Liver (tissue), 9 donors: Measurements from ENCODE around the gene UMPS. TPM values are rescaled to one million over a fixed set of nuclear protein-coding genes. Genes with fewer than 3 reads are reported as not detected.

Experiments
- DNase-seq: peaks from one replicate; pipeline ENCODE4 v3.0.0-alpha.2; 2017; ENCODE audit warnings: low spot score
- H3K27ac ChIP-seq, 2 donors: one replicate each; pipeline ENCODE4 v1.7.0; 2013; ENCODE audit warnings: inconsistent platforms in 2 of 2, low read length in 2 of 2, control low read depth in 1 of 2, low read depth in 1 of 2, mild to moderate bottlenecking in 1 of 2
- H3K27me3 ChIP-seq, 4 donors: one replicate each; pipeline versions ENCODE4 v1.6.1 to v1.7.0; 2013; ENCODE audit warnings: low read length in 3 of 4, inconsistent platforms in 1 of 4, mild to moderate bottlenecking in 1 of 4, moderate library complexity in 1 of 4; ENCODE audit not compliant: control insufficient read depth in 4 of 4, insufficient read depth in 4 of 4
- H3K36me3 ChIP-seq, 4 donors: one replicate each; pipeline versions ENCODE4 v1.6.1 to v1.7.0; 2013; ENCODE audit warnings: low read length in 3 of 4, mild to moderate bottlenecking in 3 of 4, low read depth in 1 of 4, moderate library complexity in 1 of 4; ENCODE audit not compliant: control insufficient read depth in 4 of 4, insufficient read depth in 3 of 4
- H3K4me1 ChIP-seq, 4 donors: one replicate each; pipeline versions ENCODE4 v1.6.1 to v1.7.0; 2013; ENCODE audit warnings: low read length in 3 of 4, mild to moderate bottlenecking in 3 of 4, moderate library complexity in 1 of 4; ENCODE audit not compliant: control insufficient read depth in 4 of 4, insufficient read depth in 4 of 4
- H3K4me3 ChIP-seq, 3 donors: one replicate each; pipeline versions ENCODE4 v1.6.1 to v1.7.0; 2013; ENCODE audit warnings: low read length in 3 of 3, control low read depth in 1 of 3, low read depth in 1 of 3, mild to moderate bottlenecking in 1 of 3
- H3K9ac ChIP-seq, 2 donors: one replicate each; pipeline ENCODE4 v1.7.0; 2013; ENCODE audit warnings: low read length in 2 of 2, mild to moderate bottlenecking in 2 of 2, moderate library complexity in 2 of 2, control low read depth in 1 of 2, low read depth in 1 of 2
- H3K9me3 ChIP-seq, 4 donors: one replicate each; pipeline versions ENCODE4 v1.6.1 to v1.7.0; 2013; ENCODE audit warnings: low read length in 3 of 4; ENCODE audit not compliant: control insufficient read depth in 4 of 4
- EGR1 ChIP-seq, 2 donors: IDR thresholded peaks; 2 replicates each; pipeline ENCODE4 v1.6.1; 2016 to 2018; ENCODE audit warnings: antibody characterized with exemption in 2 of 2, low read depth in 2 of 2
- FOXA2 ChIP-seq: IDR thresholded peaks from 2 replicates; pipeline ENCODE4 v1.6.1; 2016; ENCODE audit warnings: antibody characterized with exemption
- GABPA ChIP-seq, 2 donors: IDR thresholded peaks in 1 of 2; conservative IDR thresholded peaks in 1 of 2; 2 replicates each; pipeline ENCODE4 v1.6.1; 2016; ENCODE audit warnings: antibody characterized with exemption in 2 of 2, mild to moderate bottlenecking in 1 of 2, moderate library complexity in 1 of 2
- HNF4A ChIP-seq, 2 donors: conservative IDR thresholded peaks; 2 replicates each; pipeline ENCODE4 v1.6.1; 2016; ENCODE audit warnings: antibody characterized with exemption in 2 of 2, mild to moderate bottlenecking in 2 of 2
- JUND ChIP-seq, 2 donors: IDR thresholded peaks; 2 replicates each; pipeline ENCODE4 v1.6.1; 2016; ENCODE audit warnings: antibody characterized with exemption in 2 of 2
- MAX ChIP-seq: IDR thresholded peaks from 2 replicates; pipeline ENCODE4 v1.6.1; 2016; ENCODE audit warnings: antibody characterized with exemption
- NR2F2 ChIP-seq: IDR thresholded peaks from 2 replicates; pipeline ENCODE4 v1.6.1; 2016; ENCODE audit warnings: antibody characterized with exemption
- RAD21 ChIP-seq, 2 donors: IDR thresholded peaks; 2 replicates each; pipeline ENCODE4 v1.6.1; 2016; ENCODE audit warnings: antibody characterized with exemption in 2 of 2, mild to moderate bottlenecking in 2 of 2
- RXRA ChIP-seq, 2 donors: IDR thresholded peaks; 2 replicates each; pipeline ENCODE4 v1.6.1; 2017 to 2018; ENCODE audit warnings: antibody characterized with exemption in 2 of 2, mild to moderate bottlenecking in 1 of 2
- SP1 ChIP-seq: IDR thresholded peaks from 2 replicates; pipeline ENCODE4 v1.6.1; 2018; ENCODE audit warnings: antibody characterized with exemption, mild to moderate bottlenecking
- ZBTB33 ChIP-seq: IDR thresholded peaks from 2 replicates; pipeline ENCODE4 v1.6.1; 2016; ENCODE audit warnings: antibody characterized with exemption
- WGBS: extraction: QIAGEN DNeasy Blood & Tissue Kit; methylation state at CpG from one replicate; pipeline ENCODE4 v1.1.7; 2013; 5-methylcytosine and 5-hydroxymethylcytosine counted together
- polyA plus RNA-seq, 2 donors: library from polyadenylated mRNA; stranded (reverse) in 1 of 2; unstranded in 1 of 2; fragments of 200-250 nt in 1 of 2; fragments of >200 nt in 1 of 2; fragmentation: Nextera tagmentation in 1 of 2; extraction: Ambion mirVana in 1 of 2; gene quantifications; one replicate each; pipeline versions ENCODE4 v1.2.1 to v1.2.3, GENCODE V29; 2013 to 2015
- total RNA-seq, 2 donors: library from RNA; depleted of rRNA; stranded (reverse); fragments of >200 nt; gene quantifications; one replicate each; pipeline ENCODE4 v1.2.3, GENCODE V29; 2014
- TF ChIP-seq, protein P1 (sequence below): fragments of 150-350 bp; IDR thresholded peaks from 2 replicates; pipeline ENCODE4 v1.5.1; 2017; ENCODE audit warnings: improper control_type of control experiment, low read depth, low read length; ENCODE audit not compliant: missing input control
- donor health status: healthy.
- donor health status: healthy.
- donor health status: healthy.
- donor health status: healthy.
- donor health status: healthy.

Gene UMPS
- total and polyA plus RNA-seq, 4 donors = 21.3 to 39.4 (median 26.0) TPM

GRCh38 chr3:124759666-124760401 lies 29.6 kb downstream of the UMPS start (continued):
- TF ChIP-seq ZBTB33 = no peak
- no peak for TF ChIP-seq RAD21 (IDR thresholded peaks at IDR 0.05)
- TF ChIP-seq SP1 = no peak

GRCh38 chr3:124760601-124761000 lies 30.3 kb downstream of the UMPS start:
- H3K4me1 ChIP-seq = peaks cover 0 to 19% (median 16%) of the 10 kb centered on the region in 4 donors
- peaks cover 3 to 23% (median 15%) of the 10 kb centered on the region in 4 donors for H3K36me3 ChIP-seq
- TF ChIP-seq HNF4A (conservative IDR thresholded peaks at IDR 0.05) (peak in 1 of 2 donors; percentile 16), EGR1 (IDR thresholded peaks at IDR 0.05; ENCODE audit: low read depth in 2 of 2) (no peak), JUND (IDR thresholded peaks at IDR 0.05) (no peak), GABPA (IDR thresholded peaks at IDR 0.05 in 1 of 2, conservative IDR thresholded peaks at IDR 0.05 in 1 of 2) (no peak), FOXA2 (no peak), MAX (no peak), RAD21 (IDR thresholded peaks at IDR 0.05) (no peak), NR2F2 (no peak)
- DNase-seq = no peak
- H3K9me3 ChIP-seq = no peaks in the 10 kb centered on the region
- no peaks in the 10 kb centered on the region for H3K27me3 ChIP-seq
- 43% methylated on average over 2 of the region's 2 CpGs for WGBS
- H3K4me3 ChIP-seq = no peak overlapping the region
- no peak overlapping the region for H3K27ac ChIP-seq
- no peak overlapping the region for H3K9ac ChIP-seq

DNA sequence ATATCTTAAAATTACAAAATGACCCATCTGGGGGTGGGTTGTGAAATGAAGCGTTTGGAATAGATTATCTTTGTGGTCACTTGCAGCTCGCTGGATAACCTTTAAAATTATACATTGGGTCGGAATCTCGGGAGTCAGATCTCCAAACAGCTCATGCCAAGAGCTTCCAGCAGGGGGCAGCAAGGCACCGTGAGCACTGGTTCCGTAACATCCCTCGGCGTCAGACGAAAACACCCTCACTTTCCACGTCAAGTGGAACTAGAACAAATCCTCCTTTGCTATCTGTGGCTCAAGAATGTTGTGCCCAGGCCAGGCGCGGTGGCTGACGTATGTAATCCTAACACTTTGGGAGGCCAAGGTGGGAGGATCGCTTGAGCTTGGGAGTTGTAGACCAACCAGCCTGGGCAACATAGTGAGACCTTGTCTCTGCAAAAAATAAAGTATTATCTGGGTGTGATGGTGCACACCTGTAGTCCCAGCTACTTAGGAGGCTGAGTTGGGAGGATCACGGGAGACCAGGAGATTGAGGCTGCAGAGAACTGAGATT lies 31.1 kb downstream of the UMPS start:
- peaks cover 0 to 19% (median 16%) of the 10 kb centered on the region in 4 donors for H3K4me1 ChIP-seq
- 8% methylated on average over 15 of the region's 15 CpGs for WGBS
- H3K9me3 ChIP-seq = no peaks in the 10 kb centered on the region
- H3K27ac ChIP-seq = peak overlapping the region; percentile 33 to 64
- peak; percentile 98 to 99 for TF ChIP-seq RAD21 (IDR thresholded peaks at IDR 0.05)
- TF ChIP-seq, protein P1, sequence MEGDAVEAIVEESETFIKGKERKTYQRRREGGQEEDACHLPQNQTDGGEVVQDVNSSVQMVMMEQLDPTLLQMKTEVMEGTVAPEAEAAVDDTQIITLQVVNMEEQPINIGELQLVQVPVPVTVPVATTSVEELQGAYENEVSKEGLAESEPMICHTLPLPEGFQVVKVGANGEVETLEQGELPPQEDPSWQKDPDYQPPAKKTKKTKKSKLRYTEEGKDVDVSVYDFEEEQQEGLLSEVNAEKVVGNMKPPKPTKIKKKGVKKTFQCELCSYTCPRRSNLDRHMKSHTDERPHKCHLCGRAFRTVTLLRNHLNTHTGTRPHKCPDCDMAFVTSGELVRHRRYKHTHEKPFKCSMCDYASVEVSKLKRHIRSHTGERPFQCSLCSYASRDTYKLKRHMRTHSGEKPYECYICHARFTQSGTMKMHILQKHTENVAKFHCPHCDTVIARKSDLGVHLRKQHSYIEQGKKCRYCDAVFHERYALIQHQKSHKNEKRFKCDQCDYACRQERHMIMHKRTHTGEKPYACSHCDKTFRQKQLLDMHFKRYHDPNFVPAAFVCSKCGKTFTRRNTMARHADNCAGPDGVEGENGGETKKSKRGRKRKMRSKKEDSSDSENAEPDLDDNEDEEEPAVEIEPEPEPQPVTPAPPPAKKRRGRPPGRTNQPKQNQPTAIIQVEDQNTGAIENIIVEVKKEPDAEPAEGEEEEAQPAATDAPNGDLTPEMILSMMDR = peak; percentile 97
- peak; percentile 31 for TF ChIP-seq SP1
- TF ChIP-seq RXRA (IDR thresholded peaks at IDR 0.05) = peak in 1 of 2 donors; percentile 36
- TF ChIP-seq ZBTB33 = no peak
- DNase-seq = peak; percentile 87
- no peaks in the 10 kb centered on the region for H3K27me3 ChIP-seq
- no peak overlapping the region for H3K9ac ChIP-seq
- H3K36me3 ChIP-seq = peaks cover 6 to 28% (median 17%) of the 10 kb centered on the region in 4 donors
- no peak overlapping the region for H3K4me3 ChIP-seq
